Uterus (tissue), 4 donors: ENCODE data around the gene HMCN1. TPM values are rescaled to one million over a fixed set of nuclear protein-coding genes. Genes with fewer than 3 reads are reported as not detected.
A peak's percentile ranks its signal among the peaks of the same experiment; 100 is the strongest.

ENCODE experiments used
- DNase-seq, 2 donors: peaks; one replicate each; pipeline ENCODE4 v3.0.0-alpha.2; 2019 to 2020
- H3K27ac ChIP-seq, 2 donors: fragments of 200-600 bp; sonication (generic); 1 replicate in 1 of 2; 2 replicates in 1 of 2; pipeline ENCODE4 v1.5.1; 2016 to 2018
- H3K27me3 ChIP-seq, 2 donors: fragments of 200-600 bp; sonication (generic); one replicate each; pipeline ENCODE4 v1.5.1; 2018 to 2019; ENCODE audit warnings: control low read depth in 1 of 2
- H3K36me3 ChIP-seq, 2 donors: fragments of 200-600 bp; sonication (generic); one replicate each; pipeline ENCODE4 v1.5.1; 2019; ENCODE audit warnings: control low read depth in 1 of 2
- H3K4me1 ChIP-seq, 2 donors: fragments of 200-600 bp; sonication (generic); one replicate each; pipeline ENCODE4 v1.5.1; 2018 to 2019; ENCODE audit warnings: control low read depth in 1 of 2
- H3K4me3 ChIP-seq, 2 donors: fragments of 200-600 bp; sonication (generic); 1 replicate in 1 of 2; 2 replicates in 1 of 2; pipeline ENCODE4 v1.5.1; 2018 to 2019; ENCODE audit warnings: mild to moderate bottlenecking in 1 of 2
- H3K9me3 ChIP-seq, 2 donors: fragments of 200-600 bp; sonication (generic); one replicate each; pipeline ENCODE4 v1.5.1; 2019; ENCODE audit warnings: control low read depth in 1 of 2
- POLR2A ChIP-seq, 2 donors: fragments of 450-650 bp; IDR thresholded peaks; one replicate each; pipeline ENCODE4 v1.6.1; 2016; ENCODE audit warnings: antibody characterized with exemption in 2 of 2, mild to moderate bottlenecking in 1 of 2, moderate library complexity in 1 of 2
- intact Hi-C: fragments of 100-400 bp; cut with DNase I; formaldehyde crosslinking; loops from one replicate; pipeline ENCODE4 v1.15.1; 2023; ENCODE audit warnings: low total_unique reads
- total RNA-seq, 4 donors: library from RNA; depleted of rRNA in 3 of 4; stranded (reverse); fragments of >200 nt in 3 of 4; gene quantifications; one replicate each; pipeline versions ENCODE4 v1.1.0 to v1.2.4, GENCODE V29; 2014 to 2023
- TF ChIP-seq, protein P1 (sequence below), 4 experiments: fragments of 200-600 bp in 2 of 4; fragments of 450-650 bp in 2 of 4; sonication (generic) in 2 of 4; IDR thresholded peaks; one replicate each; pipeline ENCODE4 v1.5.1; 2016 to 2019; ENCODE audit warnings: antibody characterized with exemption in 4 of 4, mild to moderate bottlenecking in 2 of 4, moderate library complexity in 1 of 4
- donor health status: DM: yes; HTN: yes; CAD: no.

The HMCN1 gene
- total RNA-seq, 4 donors from 2014 or later = 0.59 to 92.9 (median 5.1) TPM

DNA sequence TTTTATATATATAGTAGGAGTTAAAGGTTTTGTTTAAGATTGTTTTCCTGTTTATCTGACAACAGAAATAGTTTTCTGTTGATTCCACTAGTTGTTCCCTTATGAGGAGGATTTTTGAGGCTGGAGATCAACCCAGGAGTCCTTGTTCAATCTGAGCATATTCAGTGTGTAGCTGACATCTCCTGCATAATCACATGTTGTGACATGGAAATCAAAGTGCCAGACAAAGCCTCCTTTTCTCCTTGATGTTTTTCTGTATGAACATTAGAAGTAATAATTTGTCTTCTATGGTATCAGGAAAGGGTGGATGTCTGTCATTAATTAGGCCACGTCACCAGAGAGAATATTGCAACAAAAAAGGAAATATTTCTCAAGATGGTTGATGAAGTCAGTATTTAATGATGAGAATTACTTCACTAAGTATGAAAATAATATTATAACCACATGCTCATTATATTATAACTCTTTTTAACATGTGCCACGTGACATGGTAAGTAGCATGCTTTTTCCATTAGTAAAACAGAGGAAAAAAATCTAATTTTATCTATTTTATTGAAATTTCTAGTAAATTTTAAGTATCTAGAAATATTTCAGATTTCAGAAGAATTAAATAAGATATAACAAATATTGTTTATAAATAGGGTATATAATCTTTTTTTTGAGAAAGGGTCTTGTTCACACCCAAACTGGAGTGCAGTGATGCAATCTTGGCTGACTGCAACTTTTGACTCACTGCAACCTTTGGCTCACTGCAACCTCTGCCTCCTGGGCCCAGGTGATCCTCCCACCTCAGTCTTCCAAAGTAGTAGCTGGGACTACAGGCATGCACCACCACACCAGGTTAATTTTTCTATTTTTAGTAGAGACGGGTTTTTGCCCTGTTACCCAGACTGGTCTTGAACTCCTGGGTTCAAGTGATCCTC lies 223.5 kb downstream of the HMCN1 start:
- no peaks in the 10 kb centered on the region for H3K27me3 ChIP-seq
- H3K27ac ChIP-seq = no peak overlapping the region
- no peak for DNase-seq
- no peaks in the 10 kb centered on the region for H3K9me3 ChIP-seq
- H3K4me1 ChIP-seq = no peaks in the 10 kb centered on the region
- intact Hi-C loops = no loop called here
- TF ChIP-seq, protein P1, sequence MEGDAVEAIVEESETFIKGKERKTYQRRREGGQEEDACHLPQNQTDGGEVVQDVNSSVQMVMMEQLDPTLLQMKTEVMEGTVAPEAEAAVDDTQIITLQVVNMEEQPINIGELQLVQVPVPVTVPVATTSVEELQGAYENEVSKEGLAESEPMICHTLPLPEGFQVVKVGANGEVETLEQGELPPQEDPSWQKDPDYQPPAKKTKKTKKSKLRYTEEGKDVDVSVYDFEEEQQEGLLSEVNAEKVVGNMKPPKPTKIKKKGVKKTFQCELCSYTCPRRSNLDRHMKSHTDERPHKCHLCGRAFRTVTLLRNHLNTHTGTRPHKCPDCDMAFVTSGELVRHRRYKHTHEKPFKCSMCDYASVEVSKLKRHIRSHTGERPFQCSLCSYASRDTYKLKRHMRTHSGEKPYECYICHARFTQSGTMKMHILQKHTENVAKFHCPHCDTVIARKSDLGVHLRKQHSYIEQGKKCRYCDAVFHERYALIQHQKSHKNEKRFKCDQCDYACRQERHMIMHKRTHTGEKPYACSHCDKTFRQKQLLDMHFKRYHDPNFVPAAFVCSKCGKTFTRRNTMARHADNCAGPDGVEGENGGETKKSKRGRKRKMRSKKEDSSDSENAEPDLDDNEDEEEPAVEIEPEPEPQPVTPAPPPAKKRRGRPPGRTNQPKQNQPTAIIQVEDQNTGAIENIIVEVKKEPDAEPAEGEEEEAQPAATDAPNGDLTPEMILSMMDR (IDR thresholded peaks at IDR 0.05) = no peak
- no peak for TF ChIP-seq POLR2A (IDR thresholded peaks at IDR 0.05)
- no peak overlapping the region for H3K4me3 ChIP-seq
- no peaks in the 10 kb centered on the region for H3K36me3 ChIP-seq

DNA sequence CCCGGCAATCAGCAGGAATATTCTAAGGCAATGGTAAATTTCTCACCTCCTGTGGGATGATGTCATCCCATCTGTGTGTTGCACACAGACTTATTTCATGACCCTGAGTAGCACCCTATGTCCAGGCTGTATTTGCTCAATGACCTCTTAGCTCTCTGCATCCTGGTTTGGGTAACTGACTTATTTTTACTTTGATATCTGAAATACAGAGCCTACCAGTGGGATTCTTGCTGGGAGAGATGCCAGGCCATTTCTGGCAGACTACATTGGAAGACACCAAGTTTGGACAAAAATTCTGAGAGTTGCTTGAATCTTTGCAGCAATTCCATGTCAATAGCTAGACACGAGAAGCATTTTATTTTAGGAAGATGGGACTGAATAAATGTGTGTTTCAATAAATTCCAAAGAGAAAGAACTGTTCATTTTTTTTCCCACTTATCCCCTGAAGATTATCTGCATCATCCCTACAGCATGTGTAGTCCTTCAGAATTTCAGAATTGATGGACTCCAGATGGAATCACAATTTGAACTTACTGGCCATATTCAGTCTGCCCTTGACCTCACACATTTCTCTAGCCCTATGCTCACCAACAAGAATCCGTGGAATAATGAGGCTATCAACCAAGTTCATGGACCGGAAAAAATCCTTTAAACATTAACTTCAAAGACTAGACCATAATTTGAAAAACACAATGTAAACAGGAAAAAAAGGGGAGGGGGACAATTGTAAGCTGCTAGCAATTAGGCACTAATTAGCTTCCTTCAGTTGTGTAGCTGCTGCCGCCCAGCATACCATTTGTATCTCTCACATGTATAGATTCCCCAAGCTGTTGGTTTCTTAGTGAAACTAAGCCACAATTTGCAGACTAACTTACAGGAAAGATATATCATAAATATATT lies 226.5 kb downstream of the HMCN1 start:
- Histone ChIP-seq H3K36me3 (no peaks in the 10 kb centered on the region), H3K4me3 (no peak overlapping the region), H3K9me3 (no peaks in the 10 kb centered on the region), H3K27me3 (no peaks in the 10 kb centered on the region), H3K27ac (no peak overlapping the region), H3K4me1 (no peaks in the 10 kb centered on the region)
- TF ChIP-seq, protein P1 (IDR thresholded peaks at IDR 0.05) = no peak
- TF ChIP-seq POLR2A (IDR thresholded peaks at IDR 0.05) = no peak
- DNase-seq = peak in 1 of 2 donors; percentile 17
- intact Hi-C loops = no loop called here

DNA sequence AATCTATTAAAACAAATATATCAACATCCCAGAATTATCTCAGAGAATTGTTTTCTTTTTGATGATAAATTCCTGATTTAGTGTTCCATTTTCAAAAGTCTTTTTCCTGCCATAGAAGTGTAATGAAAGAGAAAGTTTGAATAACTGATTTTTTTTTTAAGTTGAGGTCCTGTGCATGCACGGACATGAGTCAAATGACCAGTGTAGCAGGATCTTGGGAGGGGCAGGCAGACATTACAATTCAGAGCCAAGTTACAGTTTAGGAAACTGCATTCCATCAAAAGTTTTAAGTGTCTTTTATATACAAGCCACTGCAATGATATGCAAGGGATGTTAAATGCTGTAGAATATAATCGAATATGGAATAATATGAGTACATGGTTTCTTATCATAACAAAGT lies 227.5 kb downstream of the HMCN1 start:
- no peak for DNase-seq
- Histone ChIP-seq H3K4me3 (no peak overlapping the region), H3K9me3 (no peaks in the 10 kb centered on the region), H3K27ac (no peak overlapping the region), H3K4me1 (no peaks in the 10 kb centered on the region), H3K36me3 (no peaks in the 10 kb centered on the region), H3K27me3 (no peaks in the 10 kb centered on the region)
- intact Hi-C loops = no loop called here
- TF ChIP-seq, protein P1 (IDR thresholded peaks at IDR 0.05) = no peak
- no peak for TF ChIP-seq POLR2A (IDR thresholded peaks at IDR 0.05)

GRCh38 chr1:185964946-185965345 lies 230.8 kb downstream of the HMCN1 start:
- TF ChIP-seq POLR2A (IDR thresholded peaks at IDR 0.05) = no peak
- TF ChIP-seq, protein P1 (IDR thresholded peaks at IDR 0.05) = no peak
- intact Hi-C loops = no loop called here
- DNase-seq = no peak
- H3K27ac ChIP-seq = no peak overlapping the region
- no peak overlapping the region for H3K4me3 ChIP-seq
- H3K27me3 ChIP-seq = no peaks in the 10 kb centered on the region
- H3K36me3 ChIP-seq = no peaks in the 10 kb centered on the region
- H3K9me3 ChIP-seq = no peaks in the 10 kb centered on the region
- H3K4me1 ChIP-seq = no peaks in the 10 kb centered on the region
